ENCODE data around the gene DGCR2.

DNA sequence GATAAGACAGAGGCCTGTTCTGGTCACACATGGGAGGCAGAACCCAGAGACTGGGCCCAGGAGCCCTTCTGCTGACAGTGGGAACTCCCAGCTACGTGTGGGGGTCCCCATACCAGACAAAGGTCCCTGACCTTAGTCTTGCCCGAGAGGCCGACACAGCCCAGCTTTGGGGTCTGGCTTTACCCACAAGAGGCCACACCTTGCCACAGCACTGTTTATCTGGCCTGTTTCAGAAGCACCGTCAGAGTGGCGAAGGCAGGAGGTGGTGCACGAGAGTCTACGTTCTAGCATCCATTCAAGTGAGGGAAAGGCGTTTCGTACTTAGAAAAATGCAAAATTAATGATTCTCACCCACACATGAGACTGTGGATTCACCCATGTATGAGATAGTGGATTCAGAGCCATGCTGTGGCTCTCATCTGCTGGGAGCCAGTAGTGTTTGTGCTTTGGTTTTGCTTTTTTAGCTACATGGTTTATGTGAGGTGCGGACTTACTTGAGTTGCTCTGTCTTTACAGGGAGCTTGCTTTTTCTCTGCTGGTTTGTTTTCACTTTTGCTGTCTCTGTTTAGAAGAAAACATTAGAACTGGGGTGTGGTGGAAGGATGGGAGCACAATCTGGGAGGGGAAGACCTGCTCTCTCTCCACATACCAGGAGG, 129.5 kb downstream of the DGCR2 start:
- TF ChIP-seq, protein P1, sequence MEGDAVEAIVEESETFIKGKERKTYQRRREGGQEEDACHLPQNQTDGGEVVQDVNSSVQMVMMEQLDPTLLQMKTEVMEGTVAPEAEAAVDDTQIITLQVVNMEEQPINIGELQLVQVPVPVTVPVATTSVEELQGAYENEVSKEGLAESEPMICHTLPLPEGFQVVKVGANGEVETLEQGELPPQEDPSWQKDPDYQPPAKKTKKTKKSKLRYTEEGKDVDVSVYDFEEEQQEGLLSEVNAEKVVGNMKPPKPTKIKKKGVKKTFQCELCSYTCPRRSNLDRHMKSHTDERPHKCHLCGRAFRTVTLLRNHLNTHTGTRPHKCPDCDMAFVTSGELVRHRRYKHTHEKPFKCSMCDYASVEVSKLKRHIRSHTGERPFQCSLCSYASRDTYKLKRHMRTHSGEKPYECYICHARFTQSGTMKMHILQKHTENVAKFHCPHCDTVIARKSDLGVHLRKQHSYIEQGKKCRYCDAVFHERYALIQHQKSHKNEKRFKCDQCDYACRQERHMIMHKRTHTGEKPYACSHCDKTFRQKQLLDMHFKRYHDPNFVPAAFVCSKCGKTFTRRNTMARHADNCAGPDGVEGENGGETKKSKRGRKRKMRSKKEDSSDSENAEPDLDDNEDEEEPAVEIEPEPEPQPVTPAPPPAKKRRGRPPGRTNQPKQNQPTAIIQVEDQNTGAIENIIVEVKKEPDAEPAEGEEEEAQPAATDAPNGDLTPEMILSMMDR (IDR thresholded peaks at IDR 0.05) = no peak
- TF ChIP-seq POLR2A (IDR thresholded peaks at IDR 0.05) = no peak

All from heart left ventricle (tissue), 13 donors.